NCI-H146 treated with DMSO at 0.1 percent for 48 hours (cell line): Measurements from ENCODE around the gene NXPE4.
"Not testable (repeated sequence)": the region's sequence is repeated elsewhere in the genome, so short reads cannot be mapped to it uniquely, and the experiment has no call there.

ENCODE experiments used
- DNase-seq: peaks from one replicate; lab custom pipeline; 2025; ENCODE audit not compliant: unreplicated experiment; lab: John Stamatoyannopoulos, UW

NXPE4 gene

GRCh38 chr11:114610984-114611944 is 15.7 kb upstream of the NXPE4 start:
- DNase-seq = no peak

- DNase-seq = no peak
Measured at GRCh38 chr11:114610550-114610949, 15.0 kb upstream of the NXPE4 start.

GRCh38 chr11:114609429-114609828 is 13.8 kb upstream of the NXPE4 start:
- DNase-seq = no peak

- DNase-seq = not testable (repeated sequence)
Measured at GRCh38 chr11:114608605-114609004, 13.0 kb upstream of the NXPE4 start.

GRCh38 chr11:114607753-114608459 is 12.3 kb upstream of the NXPE4 start:
- no peak for DNase-seq

GRCh38 chr11:114606802-114607075 is 11.2 kb upstream of the NXPE4 start:
- not testable (repeated sequence) for DNase-seq

- no peak for DNase-seq
Measured at GRCh38 chr11:114606003-114606801, 10.6 kb upstream of the NXPE4 start.

GRCh38 chr11:114605370-114605769 is 9.8 kb upstream of the NXPE4 start:
- no peak for DNase-seq

- DNase-seq = no peak
Measured at GRCh38 chr11:114604886-114605285, 9.3 kb upstream of the NXPE4 start.

- DNase-seq = no peak
Measured at GRCh38 chr11:114604179-114604813, 8.7 kb upstream of the NXPE4 start.

- not testable (repeated sequence) for DNase-seq
Measured at GRCh38 chr11:114603151-114603550, 7.6 kb upstream of the NXPE4 start.

GRCh38 chr11:114598461-114598860 is 2.9 kb upstream of the NXPE4 start:
- no peak for DNase-seq

GRCh38 chr11:114596175-114596919 is 761 bp upstream of the NXPE4 start:
- no peak for DNase-seq

GRCh38 chr11:114594703-114595102 is 883 bp downstream of the NXPE4 start:
- DNase-seq = no peak

- no peak for DNase-seq
Measured at GRCh38 chr11:114587398-114587953, 8.1 kb downstream of the NXPE4 start.

- no peak for DNase-seq
Measured at GRCh38 chr11:114586797-114587196, 8.8 kb downstream of the NXPE4 start.

GRCh38 chr11:114571712-114572111 is 23.9 kb downstream of the NXPE4 start:
- DNase-seq = no peak

GRCh38 chr11:114569801-114570200 is 25.8 kb downstream of the NXPE4 start:
- no peak for DNase-seq

GRCh38 chr11:114566276-114566675 is 29.3 kb downstream of the NXPE4 start:
- DNase-seq = no peak

GRCh38 chr11:114564831-114565230 is 30.8 kb downstream of the NXPE4 start:
- no peak for DNase-seq
